Measurements from ENCODE around the gene TRAK1.

The TRAK1 gene

DNA sequence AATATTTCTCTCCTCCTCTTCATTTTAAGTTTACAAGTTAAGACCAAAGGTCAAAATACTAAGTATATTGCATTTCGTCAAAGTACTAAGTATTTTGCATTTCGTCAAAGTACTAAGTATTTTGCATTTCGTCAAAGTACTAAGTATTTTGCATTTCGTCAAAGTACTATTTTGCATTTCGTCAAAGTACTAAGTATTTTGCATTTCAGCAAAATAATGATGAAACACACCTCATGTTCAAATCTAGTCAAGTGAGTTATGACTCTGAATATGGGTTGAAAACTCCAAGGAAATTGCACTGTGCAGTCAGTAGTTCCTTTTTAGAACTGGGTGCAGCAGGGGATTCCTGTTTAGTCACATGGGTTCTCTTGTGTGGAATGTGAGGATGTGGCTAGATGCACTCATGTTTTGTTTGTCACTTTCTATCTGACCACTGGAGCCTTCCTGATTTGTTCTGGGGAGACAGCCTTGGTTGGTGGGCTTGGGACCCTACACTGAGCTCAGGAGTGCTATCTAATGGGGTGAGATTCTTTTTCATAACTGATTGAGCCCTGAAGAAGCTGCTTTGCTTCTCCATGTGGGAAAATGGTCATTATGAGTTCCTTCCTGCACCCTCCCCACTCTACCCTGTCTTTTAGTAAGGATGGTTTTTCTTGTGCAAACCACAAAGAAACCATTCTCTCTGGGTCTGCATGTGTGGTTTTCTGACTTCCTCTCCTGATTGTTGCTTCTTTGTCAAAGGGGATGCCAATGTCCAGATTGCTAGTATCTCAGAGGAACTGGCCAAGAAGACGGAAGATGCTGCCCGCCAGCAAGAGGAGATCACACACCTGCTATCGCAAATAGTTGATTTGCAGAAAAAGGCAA, 101.4 kb downstream of the TRAK1 start:
- H3K4me3 ChIP-seq (ENCODE audit: low read length), result no peak overlapping the region
- TF ChIP-seq, protein P1, sequence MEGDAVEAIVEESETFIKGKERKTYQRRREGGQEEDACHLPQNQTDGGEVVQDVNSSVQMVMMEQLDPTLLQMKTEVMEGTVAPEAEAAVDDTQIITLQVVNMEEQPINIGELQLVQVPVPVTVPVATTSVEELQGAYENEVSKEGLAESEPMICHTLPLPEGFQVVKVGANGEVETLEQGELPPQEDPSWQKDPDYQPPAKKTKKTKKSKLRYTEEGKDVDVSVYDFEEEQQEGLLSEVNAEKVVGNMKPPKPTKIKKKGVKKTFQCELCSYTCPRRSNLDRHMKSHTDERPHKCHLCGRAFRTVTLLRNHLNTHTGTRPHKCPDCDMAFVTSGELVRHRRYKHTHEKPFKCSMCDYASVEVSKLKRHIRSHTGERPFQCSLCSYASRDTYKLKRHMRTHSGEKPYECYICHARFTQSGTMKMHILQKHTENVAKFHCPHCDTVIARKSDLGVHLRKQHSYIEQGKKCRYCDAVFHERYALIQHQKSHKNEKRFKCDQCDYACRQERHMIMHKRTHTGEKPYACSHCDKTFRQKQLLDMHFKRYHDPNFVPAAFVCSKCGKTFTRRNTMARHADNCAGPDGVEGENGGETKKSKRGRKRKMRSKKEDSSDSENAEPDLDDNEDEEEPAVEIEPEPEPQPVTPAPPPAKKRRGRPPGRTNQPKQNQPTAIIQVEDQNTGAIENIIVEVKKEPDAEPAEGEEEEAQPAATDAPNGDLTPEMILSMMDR (IDR thresholded peaks at IDR 0.05; ENCODE audit: insufficient read depth, low read depth, low read length, missing control alignments), result no peak
- DNase-seq (ENCODE audit: low read depth), result no peak

GRCh38 chr3:42194943-42195510, 103.9 kb downstream of the TRAK1 start:
- no peak overlapping the region for H3K4me3 ChIP-seq (ENCODE audit: low read length)
- DNase-seq (ENCODE audit: low read depth), result no peak
- TF ChIP-seq, protein P1 (IDR thresholded peaks at IDR 0.05; ENCODE audit: insufficient read depth, low read depth, low read length, missing control alignments), result no peak

GRCh38 chr3:42195879-42196330, 104.7 kb downstream of the TRAK1 start:
- H3K4me3 ChIP-seq (ENCODE audit: low read length), result no peak overlapping the region
- TF ChIP-seq, protein P1 (IDR thresholded peaks at IDR 0.05; ENCODE audit: insufficient read depth, low read depth, low read length, missing control alignments), result no peak
- no peak for DNase-seq (ENCODE audit: low read depth)

DNA sequence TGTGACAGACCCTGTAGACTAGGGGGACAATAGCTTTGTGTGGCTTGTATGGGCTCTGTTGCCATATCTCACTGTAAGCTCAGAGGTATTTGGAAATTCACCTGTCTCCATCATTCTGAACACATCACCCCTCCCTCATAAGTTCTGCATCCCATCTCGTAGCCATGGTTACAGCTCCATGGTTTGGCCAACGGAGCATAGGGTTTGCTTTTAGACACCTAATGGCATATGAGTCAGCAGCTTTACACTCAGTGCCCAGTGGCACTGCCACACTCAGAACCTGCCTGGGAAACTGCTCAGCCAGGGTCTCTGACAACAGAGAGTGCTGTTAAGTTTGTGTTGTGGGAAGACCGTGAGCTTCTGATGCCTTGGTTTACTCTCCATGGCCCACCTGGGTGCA, 107.6 kb downstream of the TRAK1 start:
- TF ChIP-seq, protein P1 (IDR thresholded peaks at IDR 0.05; ENCODE audit: insufficient read depth, low read depth, low read length, missing control alignments), result no peak
- DNase-seq (ENCODE audit: low read depth), result no peak
- H3K4me3 ChIP-seq (ENCODE audit: low read length), result no peak overlapping the region

- H3K4me3 ChIP-seq (ENCODE audit: low read length), result no peak overlapping the region
- no peak for DNase-seq (ENCODE audit: low read depth)
- TF ChIP-seq, protein P1 (IDR thresholded peaks at IDR 0.05; ENCODE audit: insufficient read depth, low read depth, low read length, missing control alignments), result no peak
These were observed 111.2 kb downstream of the TRAK1 start for GRCh38 chr3:42202217-42202865.

- TF ChIP-seq, protein P1 (IDR thresholded peaks at IDR 0.05; ENCODE audit: insufficient read depth, low read depth, low read length, missing control alignments), result no peak
- H3K4me3 ChIP-seq (ENCODE audit: low read length), result no peak overlapping the region
- DNase-seq (ENCODE audit: low read depth), result no peak
These were observed 113.9 kb downstream of the TRAK1 start for GRCh38 chr3:42204867-42205599.

All from epithelial cell of esophagus (primary cell).